NCI-H2196 (cell line): ENCODE results near the gene TMEM171.

Source experiments
- DNase-seq: peaks from one replicate; lab custom pipeline; 2025; ENCODE audit not compliant: unreplicated experiment; lab: John Stamatoyannopoulos, UW

TMEM171 gene

GRCh38 chr5:73120222-73121118 lies at the start of gene TMEM171:
Gene TMEM171, plus strand, starts transcription at chr5:73120575. Its CDS starts 2,799 bp downstream, at chr5:73123374.
- peak; percentile 12 for DNase-seq

DNA sequence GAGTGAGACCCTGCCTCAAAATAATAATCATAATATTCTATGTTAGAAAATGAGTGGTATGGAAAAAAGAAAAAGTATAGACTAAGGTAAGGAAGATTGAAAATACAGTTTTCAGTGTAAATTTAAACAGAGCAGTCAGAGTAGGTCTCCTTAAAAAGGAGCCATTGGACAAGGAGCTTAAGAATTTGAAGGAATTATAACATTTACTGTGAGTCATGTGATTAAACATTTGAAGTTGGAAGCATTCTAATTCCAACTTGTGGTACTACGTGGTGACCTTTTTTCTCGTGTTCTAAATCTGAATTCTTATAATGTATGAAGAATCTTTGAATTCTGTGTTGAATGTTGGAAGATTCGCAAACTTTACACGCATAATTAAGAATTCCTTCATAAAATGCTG lies 39.3 kb upstream of the TMEM171 start:
- DNase-seq = no peak

DNA sequence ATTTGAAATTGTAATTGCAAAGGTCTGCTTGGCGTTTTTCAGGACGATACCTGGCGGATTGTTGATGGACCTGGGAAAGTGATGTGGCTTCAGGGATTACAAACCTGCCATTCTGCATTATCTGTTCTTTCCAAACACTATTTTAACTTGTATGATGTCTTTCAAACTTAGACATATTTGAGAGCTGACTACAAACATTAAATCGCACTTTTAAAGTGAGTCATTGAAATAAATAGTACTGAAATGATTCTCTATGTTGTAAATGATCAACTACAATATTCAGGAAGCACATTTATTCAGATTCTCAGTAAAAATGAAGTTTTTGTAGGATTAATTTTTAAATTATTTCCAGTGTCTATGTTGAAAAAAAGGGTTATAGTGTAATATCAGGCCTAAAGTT lies 32.3 kb upstream of the TMEM171 start:
- no peak for DNase-seq

DNA sequence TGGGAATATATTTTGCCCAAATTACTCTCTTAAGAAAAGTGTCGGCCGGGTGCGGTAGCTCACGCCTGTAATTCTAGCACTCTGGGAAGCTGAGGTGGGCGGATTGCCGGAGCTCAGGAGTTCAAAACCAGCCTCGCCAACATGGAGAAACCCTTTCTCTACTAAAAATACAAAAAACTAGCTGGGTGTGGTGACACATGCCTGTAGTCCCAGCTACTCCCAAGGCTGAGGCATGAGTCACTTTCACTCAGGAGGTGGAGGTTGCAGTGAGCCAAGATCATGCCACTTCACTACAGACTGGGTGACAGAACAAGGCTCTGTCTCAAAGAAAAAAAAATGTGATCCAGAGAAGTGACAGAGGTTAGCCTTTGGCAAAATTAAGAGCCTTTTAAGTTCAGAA lies 26.4 kb upstream of the TMEM171 start:
- DNase-seq = no peak

GRCh38 chr5:73094415-73094814 lies 26.0 kb upstream of the TMEM171 start:
- DNase-seq = no peak

DNA sequence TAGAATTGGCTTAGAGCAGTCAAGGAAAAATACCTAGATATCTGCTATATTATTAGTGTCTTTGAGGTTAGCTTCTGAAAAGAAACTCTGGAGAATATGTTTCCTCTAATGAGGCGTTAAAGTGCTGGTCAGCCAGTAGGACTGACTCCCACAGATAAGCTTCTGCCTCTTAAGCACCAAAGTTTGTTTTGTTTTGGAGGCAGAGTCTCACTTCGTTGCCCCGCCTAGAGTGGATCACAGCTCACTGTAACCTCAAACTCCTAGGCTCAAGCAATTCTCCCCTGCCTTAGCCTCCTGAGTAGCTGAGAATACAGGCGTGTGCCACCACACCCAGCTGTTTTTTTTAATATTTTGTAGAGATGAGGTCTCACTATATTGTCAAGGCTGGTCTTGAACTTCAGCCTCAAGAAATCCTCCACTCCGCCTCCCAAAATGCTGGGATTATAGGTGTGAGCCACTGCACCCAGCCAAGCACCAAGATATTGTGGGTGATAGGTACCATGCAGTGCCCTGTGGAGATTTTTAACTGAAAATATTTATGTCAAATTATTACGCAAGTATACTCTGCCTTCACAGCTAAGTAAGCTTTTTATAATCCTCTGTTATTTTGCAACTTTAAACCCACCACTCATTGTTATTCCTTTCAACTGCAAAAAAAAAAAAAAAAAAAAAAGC lies 24.7 kb upstream of the TMEM171 start:
- no peak for DNase-seq

- no peak for DNase-seq
Measured at GRCh38 chr5:73096239-73096575, 24.2 kb upstream of the TMEM171 start.

DNA sequence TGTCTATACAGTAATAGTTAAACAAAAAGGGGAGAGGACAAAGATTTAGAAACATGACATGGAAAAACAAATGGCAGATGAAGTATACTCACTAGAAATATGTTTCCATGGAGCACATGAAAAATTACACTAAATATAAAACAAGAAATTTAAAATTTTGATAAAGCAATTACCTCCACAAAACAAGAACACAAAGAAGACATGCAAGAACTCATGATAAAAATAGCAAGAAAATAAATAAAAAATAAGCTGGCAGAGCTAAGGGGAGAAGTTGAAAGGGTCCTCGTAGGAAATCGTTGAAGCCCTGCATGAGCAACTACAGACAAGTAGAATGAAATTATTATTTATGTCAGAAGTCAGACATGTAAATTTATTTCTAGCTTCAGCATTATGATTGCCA lies 22.6 kb upstream of the TMEM171 start:
- DNase-seq = no peak

GRCh38 chr5:73100109-73100508 lies 20.3 kb upstream of the TMEM171 start:
- no peak for DNase-seq

DNA sequence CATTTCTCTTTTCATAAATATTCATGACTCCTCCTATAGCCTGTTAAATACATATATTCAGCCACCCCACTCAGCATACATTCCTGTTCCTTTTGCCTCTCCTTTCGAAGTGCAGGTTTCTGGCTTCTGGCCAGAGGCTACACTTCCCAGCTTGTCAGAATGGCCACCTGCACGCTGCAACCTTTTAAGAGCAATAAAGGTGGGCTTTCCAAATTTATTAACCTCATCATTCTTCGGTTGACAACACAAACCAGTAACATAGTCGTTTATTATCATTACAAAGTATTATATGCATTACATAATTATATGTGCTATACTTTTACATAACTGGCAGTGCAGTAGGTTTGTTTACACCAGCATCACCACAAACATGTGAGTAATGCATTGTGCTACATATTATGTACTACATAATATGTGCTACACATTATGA lies 16.5 kb upstream of the TMEM171 start:
- DNase-seq = no peak

- no peak for DNase-seq
Measured at GRCh38 chr5:73104326-73104725, 16.0 kb upstream of the TMEM171 start.

DNA sequence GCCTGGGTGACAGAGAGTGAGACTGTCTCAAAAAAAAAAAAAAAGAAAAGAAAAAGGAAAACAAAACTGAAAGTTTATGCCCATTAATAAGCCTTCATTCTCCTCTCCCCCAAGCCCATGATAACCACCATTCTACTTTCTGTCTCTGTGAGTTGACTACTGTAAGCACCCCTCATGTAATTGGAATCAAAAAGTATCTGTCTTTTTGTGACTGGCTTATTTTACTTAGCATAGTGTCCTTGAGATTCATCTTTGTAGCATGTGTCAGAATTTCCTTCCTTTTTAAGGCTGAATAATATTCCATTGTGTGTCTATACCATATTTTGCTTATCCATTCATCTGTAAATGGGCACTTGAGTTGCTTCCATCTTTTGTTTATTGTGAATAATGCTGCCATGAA lies 14.0 kb upstream of the TMEM171 start:
- DNase-seq = no peak

- no peak for DNase-seq
Measured at GRCh38 chr5:73110190-73110589, 10.2 kb upstream of the TMEM171 start.

DNA sequence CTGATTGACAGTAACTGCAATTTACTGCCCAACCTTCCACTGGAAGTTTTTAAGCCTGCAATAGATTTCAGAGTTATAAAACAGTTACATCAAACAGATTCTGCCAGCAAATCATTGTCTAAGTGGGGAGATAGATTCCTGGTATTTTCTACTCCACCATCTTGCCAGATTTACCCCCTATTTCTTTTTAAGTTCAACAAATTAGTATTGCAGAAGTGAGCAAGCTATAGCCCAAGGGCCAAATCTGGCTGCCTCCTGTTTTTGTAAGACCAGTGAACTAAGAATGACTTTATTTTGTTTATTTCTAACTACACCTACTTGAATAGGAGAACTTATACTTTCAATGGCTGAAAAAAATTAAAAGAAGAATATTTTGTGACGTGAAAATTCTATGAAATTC lies 8.8 kb upstream of the TMEM171 start:
- DNase-seq = no peak

DNA sequence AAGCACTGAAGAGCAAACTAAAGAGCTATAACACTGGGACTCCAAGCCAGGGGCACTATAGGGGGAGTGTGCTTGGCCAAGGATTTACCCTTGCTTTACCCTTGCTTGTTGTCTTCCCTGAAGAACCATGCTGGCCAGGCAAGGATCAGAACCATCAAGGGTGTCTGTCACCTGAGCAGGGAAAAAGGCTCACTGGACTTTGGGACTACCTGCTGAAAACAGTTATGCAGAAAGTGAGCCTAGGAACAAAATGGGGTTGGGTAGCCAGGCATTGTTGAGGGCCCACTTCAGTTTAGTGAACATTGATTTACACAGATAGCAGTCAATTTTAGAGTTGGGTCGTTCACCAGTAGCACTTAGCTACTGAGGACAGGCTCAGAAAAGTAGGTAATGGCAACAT lies 8.0 kb upstream of the TMEM171 start:
- no peak for DNase-seq

GRCh38 chr5:73114044-73114688 lies 6.2 kb upstream of the TMEM171 start:
- no peak for DNase-seq

DNA sequence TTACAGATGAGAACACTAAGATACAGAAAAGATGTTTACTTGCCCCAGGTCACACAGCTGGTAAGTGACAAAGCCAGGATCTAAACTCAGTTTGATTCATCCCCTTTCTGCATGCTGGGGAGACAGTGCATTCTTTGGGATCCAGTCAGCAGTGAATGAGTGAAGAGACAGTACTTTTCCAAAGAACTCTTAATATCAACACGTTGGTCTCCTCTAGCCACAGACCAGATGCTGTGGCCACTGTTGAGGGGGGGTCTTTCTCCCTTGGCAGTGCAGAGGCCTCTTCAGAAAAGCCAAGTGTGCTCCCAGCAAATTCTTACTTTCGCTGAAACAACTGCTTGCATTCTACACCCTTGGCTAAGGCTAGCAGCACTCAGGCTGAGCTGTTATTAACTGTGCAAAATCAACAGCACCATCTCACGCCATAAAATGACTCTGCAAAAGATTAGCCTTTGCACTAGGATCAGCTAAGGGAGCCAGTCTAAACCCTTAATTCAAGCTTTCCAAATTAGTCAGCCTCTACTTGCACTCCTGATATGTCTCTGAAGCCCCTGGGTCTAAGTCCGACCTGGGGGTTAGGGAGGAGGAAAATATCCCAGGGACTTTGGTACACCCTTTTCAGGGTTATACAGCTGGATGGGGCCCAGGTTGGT lies 4.8 kb upstream of the TMEM171 start:
- DNase-seq = no peak

DNA sequence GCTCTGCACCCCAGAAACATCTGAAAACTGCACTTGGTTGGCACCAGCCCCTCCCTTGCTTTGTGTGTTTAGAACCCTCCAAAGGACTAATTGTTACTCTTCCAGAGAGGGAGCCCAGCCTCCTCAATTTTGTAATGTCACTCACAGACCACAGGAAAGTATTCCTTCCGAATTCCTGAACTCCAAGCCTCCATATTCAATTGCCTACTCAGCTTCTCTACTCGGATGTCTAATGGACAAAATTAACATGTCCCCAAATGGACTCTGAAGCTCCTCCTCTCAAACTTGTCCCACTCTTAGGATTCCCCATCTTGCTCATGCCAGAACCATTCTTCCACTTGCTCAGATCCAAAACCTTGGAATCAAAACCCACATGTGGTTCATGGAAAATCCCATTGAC lies 3.9 kb upstream of the TMEM171 start:
- DNase-seq = no peak

GRCh38 chr5:73117088-73117740 lies 3.2 kb upstream of the TMEM171 start:
- DNase-seq = no peak

- peak; percentile 66 for DNase-seq
Measured at GRCh38 chr5:73118391-73118973, 1.9 kb upstream of the TMEM171 start.
